PC-9 (cell line): ENCODE data around the gene VKORC1.

ENCODE experiments used
- CTCF ChIP-seq: fragments of 200-600 bp; sonication (generic); conservative IDR thresholded peaks from 2 replicates; pipeline ENCODE4 v1.6.1; 2017; ENCODE audit warnings: mixed run types, antibody characterized with exemption, mild to moderate bottlenecking, moderate library complexity
- EZH2 ChIP-seq: fragments of 200-600 bp; sonication (generic); IDR thresholded peaks from 2 replicates; pipeline ENCODE4 v1.8.0; 2017; ENCODE audit warnings: antibody characterized with exemption, low read depth

DNA sequence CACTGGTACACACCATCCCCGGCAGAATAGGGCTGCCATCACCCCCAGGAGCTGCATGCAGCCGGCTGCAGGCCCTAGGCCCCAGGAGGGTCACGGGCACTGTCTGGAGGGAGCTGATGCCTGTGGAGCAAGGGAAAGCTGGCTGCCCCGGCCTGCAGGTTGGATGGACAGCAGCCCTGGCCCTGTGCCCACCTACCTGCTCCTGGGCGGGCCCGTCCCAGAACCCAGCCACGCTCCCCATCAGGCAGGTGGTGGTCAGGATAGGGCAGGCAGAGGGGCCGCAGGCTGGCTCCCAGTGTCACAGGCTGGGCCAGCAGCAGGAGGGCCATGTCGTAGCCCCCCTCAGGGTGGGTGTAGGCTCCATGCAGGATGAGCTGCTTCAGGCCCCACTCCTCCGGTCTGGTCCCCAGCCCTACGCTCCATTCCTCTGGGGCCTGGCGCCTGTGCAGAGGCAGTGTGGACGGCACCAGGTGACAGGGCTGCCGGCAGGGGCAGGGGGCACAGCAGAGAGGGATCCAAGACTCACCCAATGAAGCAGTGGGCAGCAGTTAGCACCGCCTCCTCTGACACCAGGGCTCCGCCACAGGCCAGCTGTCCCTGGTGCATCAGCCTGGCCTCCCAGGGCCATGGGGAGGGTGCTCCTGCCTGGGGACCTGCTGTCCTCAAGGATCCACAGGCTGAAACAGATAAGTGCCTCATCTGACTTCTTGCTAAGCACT, 9.9 kb downstream of the VKORC1 start:
- no peak for TF ChIP-seq CTCF
- no peak for TF ChIP-seq EZH2
